Measurements from ENCODE around the gene TMEM87A.
A peak's percentile ranks its signal among the peaks of the same experiment; 100 is the strongest.

Gene TMEM87A

GRCh38 chr15:42201801-42202200, 71.4 kb downstream of the TMEM87A start:
- DNase-seq = no peak

DNA sequence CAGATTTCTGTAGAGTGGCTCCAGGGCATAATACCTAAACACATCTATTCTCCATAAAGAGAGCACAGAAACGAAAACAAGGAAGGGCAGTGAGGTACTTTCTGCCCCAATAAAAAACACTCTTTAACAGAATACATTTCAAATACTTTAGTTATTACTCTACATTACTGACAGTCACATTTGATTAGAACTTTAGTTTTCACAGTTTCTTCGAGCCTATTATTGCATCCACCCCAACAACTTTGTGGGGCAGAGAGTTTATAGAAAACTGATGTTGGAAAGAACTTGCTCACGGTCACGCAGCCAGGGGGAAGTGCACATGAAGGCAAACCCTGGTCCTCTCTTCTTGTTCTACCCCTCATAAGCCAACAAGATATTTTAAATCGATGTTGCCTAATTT, 74.1 kb downstream of the TMEM87A start:
- no peak for DNase-seq

GRCh38 chr15:42198516-42198915, 74.7 kb downstream of the TMEM87A start:
- DNase-seq = no peak

GRCh38 chr15:42194513-42194912, 78.7 kb downstream of the TMEM87A start:
- peak; percentile 67 for DNase-seq

DNA sequence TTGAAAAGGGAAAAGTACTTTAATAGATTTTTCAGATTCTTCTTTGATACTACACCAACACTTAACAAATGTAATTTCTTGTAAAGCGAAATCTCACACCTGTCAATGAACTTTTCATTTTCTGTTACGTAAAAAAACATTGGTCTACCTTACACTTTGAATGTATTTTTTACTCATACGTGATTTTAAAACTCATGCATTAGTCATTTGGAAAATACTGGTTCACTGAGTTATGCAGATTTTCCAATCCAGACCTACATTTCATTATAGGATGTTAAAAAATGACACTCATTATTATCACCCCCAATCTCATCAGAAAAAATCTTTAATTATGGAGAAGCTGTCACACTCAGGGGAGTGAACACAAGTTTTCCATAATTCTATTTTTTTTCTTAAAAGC, 79.8 kb downstream of the TMEM87A start:
- no peak for DNase-seq

DNA sequence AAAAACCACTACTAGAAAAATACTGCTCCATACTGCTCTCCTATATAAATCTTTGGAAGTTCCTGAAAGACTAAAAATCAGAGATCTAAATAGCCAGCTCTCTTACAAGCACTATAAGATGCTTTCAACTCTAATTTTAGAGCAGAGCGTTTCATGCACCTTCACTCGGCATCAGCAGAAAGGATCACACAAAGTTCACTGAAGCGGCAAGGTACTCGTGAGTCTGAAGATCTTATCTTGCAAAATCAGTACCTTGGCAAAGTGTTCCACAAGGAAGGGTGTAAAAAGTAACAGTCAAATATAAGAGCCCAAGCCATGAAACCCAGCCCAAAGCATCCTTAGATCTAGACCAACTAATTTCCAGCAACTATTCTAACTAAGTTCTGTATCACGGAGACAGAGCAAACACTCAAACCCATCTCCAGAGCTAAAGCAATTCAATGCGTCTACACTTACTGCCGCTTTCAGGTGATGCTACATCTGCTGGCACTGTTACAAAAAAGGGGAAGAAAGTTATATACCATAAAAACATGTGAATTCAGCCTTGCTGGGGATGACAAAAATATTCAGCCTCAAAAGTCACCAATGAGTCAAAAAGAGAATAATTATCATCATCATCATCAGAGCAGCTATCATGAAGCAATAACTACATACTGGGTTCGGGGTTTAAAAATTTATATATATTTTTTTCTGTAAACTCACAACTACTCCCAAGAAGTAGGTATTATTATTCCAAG, 81.5 kb downstream of the TMEM87A start:
- no peak for DNase-seq

GRCh38 chr15:42190370-42190769, 82.9 kb downstream of the TMEM87A start:
- no peak for DNase-seq

DNA sequence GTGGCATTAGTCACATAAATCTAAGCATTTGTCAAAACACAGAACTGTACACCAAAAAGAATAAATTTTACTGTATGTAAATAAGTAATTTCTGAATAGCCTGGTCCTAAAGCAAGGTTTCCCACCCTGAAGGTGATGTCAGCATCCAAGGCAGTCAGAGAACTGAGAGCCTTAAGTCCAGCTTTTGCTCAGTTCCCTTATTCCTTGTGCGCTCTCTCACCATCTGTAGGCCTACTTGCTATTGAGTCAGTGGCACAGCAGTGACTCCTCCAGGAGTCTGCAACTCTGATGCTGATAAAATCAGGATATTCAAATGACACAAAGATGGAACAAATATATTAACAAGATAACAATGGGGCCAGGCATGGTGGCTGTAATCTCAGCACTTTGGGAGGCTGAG, 87.4 kb downstream of the TMEM87A start:
- peak; percentile 75 for DNase-seq

- no peak for DNase-seq
Measured at GRCh38 chr15:42184736-42185135, 88.5 kb downstream of the TMEM87A start.

DNA sequence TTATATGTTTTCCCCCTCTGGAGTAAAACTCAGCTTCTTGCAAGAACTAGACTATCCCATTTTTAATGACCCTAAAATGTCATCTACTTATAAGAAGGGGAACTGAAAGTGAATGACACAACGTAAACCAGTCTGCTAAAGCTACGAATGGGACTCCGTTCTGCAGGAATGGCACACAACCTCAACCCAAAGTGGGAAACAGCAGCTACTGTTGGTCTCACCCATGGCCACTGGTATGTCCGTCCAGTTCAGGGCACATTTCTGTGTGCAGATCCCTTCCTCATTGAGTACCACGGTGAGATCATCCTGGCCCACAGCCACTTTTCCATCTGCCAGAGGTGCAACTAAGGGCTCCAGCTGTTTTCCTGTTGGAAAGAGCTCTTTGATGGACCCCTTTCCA, 88.9 kb downstream of the TMEM87A start:
- DNase-seq = peak; percentile 88

- peak; percentile 59 for DNase-seq
Measured at GRCh38 chr15:42182961-42183360, 90.3 kb downstream of the TMEM87A start.

GRCh38 chr15:42182328-42182886, 90.8 kb downstream of the TMEM87A start:
- DNase-seq = peak; percentile 17

DNA sequence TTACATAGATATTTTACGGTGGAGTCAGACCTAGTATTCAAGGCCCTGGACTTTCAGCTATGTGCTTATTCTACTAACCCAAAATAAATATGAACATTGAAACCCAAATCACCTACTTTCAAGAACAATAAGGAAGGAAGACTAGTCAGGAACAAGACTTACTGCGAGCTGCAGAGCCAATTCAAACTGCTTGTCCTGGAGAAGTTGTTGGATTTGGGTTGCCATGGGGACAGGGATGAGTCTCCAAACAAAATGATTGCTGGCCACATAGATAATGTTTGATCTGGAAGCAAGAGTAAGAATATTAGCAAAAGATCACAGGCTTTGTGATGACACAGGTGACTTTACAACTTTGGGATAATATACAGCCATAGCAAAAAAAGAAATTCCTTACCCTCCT, 95.2 kb downstream of the TMEM87A start:
- no peak for DNase-seq

- DNase-seq = no peak
Measured at GRCh38 chr15:42175671-42176070, 97.6 kb downstream of the TMEM87A start.

GRCh38 chr15:42172475-42172874, 100.8 kb downstream of the TMEM87A start:
- no peak for DNase-seq

- DNase-seq = no peak
Measured at GRCh38 chr15:42171795-42172194, 101.4 kb downstream of the TMEM87A start.

GRCh38 chr15:42171122-42171521, 102.1 kb downstream of the TMEM87A start:
- DNase-seq = peak; percentile 71

- no peak for DNase-seq
Measured at GRCh38 chr15:42166225-42166940, 106.8 kb downstream of the TMEM87A start.

- peak; percentile 58 for DNase-seq
Measured at GRCh38 chr15:42165106-42165505, 108.1 kb downstream of the TMEM87A start.

GRCh38 chr15:42163947-42164550, 109.2 kb downstream of the TMEM87A start:
- no peak for DNase-seq

GRCh38 chr15:42163291-42163690, 109.9 kb downstream of the TMEM87A start:
- DNase-seq = no peak

All from suppressor macrophage treated with lipopolysaccharide for 4 hours (primary cell).